Gastrocnemius medialis (tissue), 4 donors: ENCODE measurements around the gene SYT9. TPM values are rescaled to one million over a fixed set of nuclear protein-coding genes. Genes with fewer than 3 reads are reported as not detected.
A peak's percentile ranks its signal among the peaks of the same experiment; 100 is the strongest.

ENCODE experiments used
- ATAC-seq, 2 donors: fragments of 150-250 bp; one replicate each; pipeline ENCODE4 v1.9.1; 2016
- DNase-seq, 2 donors: peaks; one replicate each; pipeline ENCODE4 v3.0.0-alpha.2; 2019
- H3K27ac ChIP-seq, 4 donors: fragments of 200-600 bp; sonication (generic); 1 replicate in 1 of 4; 2 replicates in 3 of 4; pipeline ENCODE4 v1.5.1; 2016 to 2018; ENCODE audit warnings: mild to moderate bottlenecking in 2 of 4, moderate library complexity in 1 of 4
- H3K27me3 ChIP-seq, 3 donors: fragments of 200-600 bp; sonication (generic) in 2 of 3; 1 replicate in 1 of 3; 2 replicates in 2 of 3; pipeline versions ENCODE4 v1.5.1 to v1.6.0; 2016 to 2019; ENCODE audit warnings: mild to moderate bottlenecking in 1 of 3, moderate library complexity in 1 of 3
- H3K36me3 ChIP-seq, 2 donors: fragments of 200-600 bp; sonication (generic) in 1 of 2; one replicate each; pipeline ENCODE4 v1.5.1; 2017 to 2018
- H3K4me1 ChIP-seq, 2 donors: fragments of 200-600 bp; sonication (generic) in 1 of 2; one replicate each; pipeline ENCODE4 v1.5.1; 2016 to 2017; ENCODE audit warnings: mild to moderate bottlenecking in 2 of 2
- H3K4me3 ChIP-seq, 4 donors: fragments of 200-600 bp; sonication (generic) in 3 of 4; 1 replicate in 1 of 4; 2 replicates in 3 of 4; pipeline ENCODE4 v1.5.1; 2016 to 2019; ENCODE audit warnings: mild to moderate bottlenecking in 2 of 4
- H3K9me3 ChIP-seq, 3 donors: fragments of 200-600 bp; sonication (generic) in 2 of 3; 1 replicate in 1 of 3; 2 replicates in 2 of 3; pipeline ENCODE4 v1.5.1; 2016 to 2019
- CTCF ChIP-seq, 5 experiments: fragments of 450-650 bp in 3 of 5; fragments of 200-600 bp in 2 of 5; sonication (generic) in 2 of 5; IDR thresholded peaks in 4 of 5; conservative IDR thresholded peaks in 1 of 5; 1 replicate in 4 of 5; 2 replicates in 1 of 5; pipeline ENCODE4 v1.5.1; 2016 to 2019; ENCODE audit warnings: antibody characterized with exemption in 5 of 5, mild to moderate bottlenecking in 3 of 5, moderate library complexity in 3 of 5
- POLR2A ChIP-seq, 2 donors: fragments of 450-650 bp; IDR thresholded peaks; one replicate each; pipeline ENCODE4 v1.6.1; 2017; ENCODE audit warnings: antibody characterized with exemption in 2 of 2, mild to moderate bottlenecking in 2 of 2, moderate library complexity in 2 of 2
- in situ Hi-C, 4 donors: fragments of 200-750 bp; cut with MboI; loops; one replicate each; pipeline versions ENCODE4 v1.15.0 to v1.8.0; 2017; ENCODE audit warnings: low sequenced_read_pairs in 4 of 4
- intact Hi-C: fragments of 100-400 bp; cut with DNase I; formaldehyde crosslinking; loops from one replicate; pipeline ENCODE4 v1.15.1; 2023; ENCODE audit warnings: low total_unique reads
- total RNA-seq, 4 donors: library from RNA; depleted of rRNA; stranded (reverse); fragments of >200 nt; gene quantifications; one replicate each; pipeline versions ENCODE4 v1.1.0 to v1.2.3, GENCODE V29; 2016

SYT9 gene
- under 1 TPM in 1 of 4 donors, not detected in 3; 0.09 TPM for total RNA-seq

DNA sequence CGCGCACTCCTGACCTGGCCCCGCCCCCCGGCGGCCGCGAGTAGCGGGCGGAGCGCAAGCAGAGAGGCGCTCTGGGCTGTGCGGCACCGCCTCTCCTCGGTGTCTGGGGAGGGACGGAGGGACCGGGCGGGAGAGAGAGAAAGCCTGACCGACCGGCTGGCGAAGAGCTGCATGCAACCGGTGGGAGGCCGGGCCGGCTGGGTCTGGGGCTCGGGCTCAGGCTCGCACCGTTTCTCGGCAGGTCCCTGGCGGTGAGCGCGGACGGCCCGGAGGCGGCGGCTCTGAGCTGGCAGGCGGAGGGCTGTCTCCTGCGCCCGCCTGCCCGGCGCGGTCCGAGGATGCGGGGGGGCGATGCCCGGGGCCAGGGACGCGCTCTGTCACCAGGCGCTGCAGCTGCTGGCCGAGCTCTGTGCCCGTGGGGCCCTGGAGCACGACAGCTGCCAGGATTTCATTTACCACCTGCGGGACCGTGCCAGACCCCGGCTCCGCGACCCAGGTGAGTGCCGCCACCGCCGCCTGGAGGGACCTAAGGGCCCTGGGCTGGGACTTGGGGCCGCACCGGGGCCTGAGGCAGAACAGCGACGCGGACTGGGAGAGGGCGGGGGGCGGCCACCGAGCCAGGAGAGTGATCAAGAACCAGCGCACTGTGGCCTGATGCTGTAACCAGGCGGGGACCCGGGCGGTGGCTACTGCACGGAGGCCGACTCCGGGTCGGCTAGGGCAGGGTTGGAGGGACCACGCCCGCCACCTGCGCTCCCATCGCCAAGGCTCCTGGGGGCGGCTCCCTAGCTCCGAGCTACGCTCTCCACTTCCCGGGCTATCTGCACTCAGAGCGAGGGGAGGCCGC lies at the start of gene SYT9:
Gene SYT9 (plus strand): TSS at position 69 of the 847 bp plus-strand sequence. CDS start 283 bp downstream, at position 352.
- peaks cover 8 to 13% of the 10 kb centered on the region in 2 donors for H3K4me1 ChIP-seq
- peak within 1 kb of the TSS; percentile 53 to 61 (median 59) for H3K4me3 ChIP-seq
- H3K36me3 ChIP-seq, result no peaks in the 10 kb centered on the region
- intact Hi-C loops, result no loop called here
- in situ Hi-C loops, result no loop called here
- no peak for DNase-seq
- no peaks in the 10 kb centered on the region for H3K9me3 ChIP-seq
- peaks cover 0 to 9% (median 0%) of the 10 kb centered on the region in 3 donors for H3K27me3 ChIP-seq
- no peak for TF ChIP-seq CTCF (IDR thresholded peaks at IDR 0.05 in 4 of 5, conservative IDR thresholded peaks at IDR 0.05 in 1 of 5)
- ATAC-seq, result peak; percentile 47 to 70
- H3K27ac ChIP-seq, result peak within 1 kb of the TSS in 1 of 4 donors; percentile 22

DNA sequence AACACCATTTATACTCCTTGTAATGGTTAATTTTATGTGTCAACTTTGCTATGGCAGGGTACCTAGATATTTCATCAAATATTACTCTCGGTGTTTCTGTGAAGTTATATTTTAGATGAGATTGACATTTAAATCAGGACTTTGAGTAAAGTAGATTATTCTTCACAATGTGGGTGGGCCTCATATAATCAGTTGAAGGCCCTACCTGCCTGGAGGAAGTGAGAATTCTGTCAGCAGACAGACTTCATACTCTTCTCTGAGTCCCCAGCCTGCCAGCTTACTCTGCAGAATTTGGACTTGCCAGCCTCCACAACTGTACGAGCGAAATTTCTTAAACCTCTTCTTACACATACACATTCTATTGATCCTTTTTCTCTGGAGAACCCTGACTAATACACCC lies 49.3 kb upstream of the SYT9 start:
- intact Hi-C loops, result no loop called here
- in situ Hi-C loops, result no loop called here
- no peak for ATAC-seq

DNA sequence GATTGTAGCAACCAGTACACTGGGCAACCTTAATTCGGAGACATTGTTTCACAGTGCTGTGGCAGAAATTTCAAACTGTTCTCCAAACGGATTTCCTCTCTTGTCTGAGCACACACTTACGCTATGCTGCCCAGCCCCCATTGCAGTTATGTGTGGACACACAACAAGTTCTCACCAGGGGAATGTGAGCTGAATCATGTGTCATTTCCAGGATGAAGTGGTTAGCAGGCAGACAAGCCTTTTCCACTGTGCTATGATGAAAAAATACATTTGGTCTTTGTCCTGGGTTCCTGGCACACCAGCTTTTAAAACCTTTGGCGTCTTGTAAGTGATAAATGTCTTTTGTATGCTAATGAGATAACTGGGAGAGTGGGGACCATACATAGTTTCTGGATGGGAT lies 46.9 kb upstream of the SYT9 start:
- Histone ChIP-seq H3K4me3 (no peak overlapping the region), H3K27me3 (no peaks in the 10 kb centered on the region), H3K36me3 (no peaks in the 10 kb centered on the region), H3K9me3 (no peaks in the 10 kb centered on the region), H3K27ac (no peak overlapping the region), H3K4me1 (no peaks in the 10 kb centered on the region)
- intact Hi-C loops (no loop called here), in situ Hi-C loops (no loop called here)
- no peak for TF ChIP-seq CTCF (IDR thresholded peaks at IDR 0.05 in 4 of 5, conservative IDR thresholded peaks at IDR 0.05 in 1 of 5)
- no peak for TF ChIP-seq POLR2A (IDR thresholded peaks at IDR 0.05)
- no peak for DNase-seq
- ATAC-seq, result no peak

More for the DNA sequence above, 49.3 kb upstream of the SYT9 start:
- Histone ChIP-seq H3K27me3 (no peaks in the 10 kb centered on the region), H3K9me3 (no peaks in the 10 kb centered on the region), H3K27ac (no peak overlapping the region), H3K4me1 (no peaks in the 10 kb centered on the region), H3K4me3 (no peak overlapping the region), H3K36me3 (no peaks in the 10 kb centered on the region)
- TF ChIP-seq CTCF (IDR thresholded peaks at IDR 0.05 in 4 of 5, conservative IDR thresholded peaks at IDR 0.05 in 1 of 5) (no peak), POLR2A (IDR thresholded peaks at IDR 0.05) (no peak)
- DNase-seq, result no peak

DNA sequence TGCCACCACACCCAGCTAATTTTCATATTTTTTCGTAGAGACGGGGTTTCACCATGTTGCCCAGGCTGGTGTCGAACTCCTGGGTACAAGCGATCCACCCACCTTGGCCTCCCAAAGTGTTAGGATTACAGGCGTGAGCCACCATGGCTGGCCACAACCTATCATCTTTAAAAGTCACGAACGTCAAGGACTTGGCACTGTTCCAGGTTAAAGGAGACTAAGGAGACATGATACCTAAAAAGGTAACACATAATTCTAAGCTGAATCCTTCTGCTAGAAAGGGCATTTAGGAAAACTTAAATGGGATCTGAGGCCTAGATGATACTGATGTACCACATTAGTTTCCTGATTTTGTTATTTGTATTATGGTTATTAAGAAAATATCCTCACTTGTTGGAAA lies 43.3 kb upstream of the SYT9 start:
- H3K9me3 ChIP-seq, result no peaks in the 10 kb centered on the region
- intact Hi-C loops, result no loop called here
- no peak for TF ChIP-seq POLR2A (IDR thresholded peaks at IDR 0.05)
- DNase-seq (no peak), ATAC-seq (no peak)
- no peaks in the 10 kb centered on the region for H3K36me3 ChIP-seq
- H3K4me3 ChIP-seq, result no peak overlapping the region
- in situ Hi-C loops, result no loop called here
- H3K4me1 ChIP-seq, result no peaks in the 10 kb centered on the region
- no peaks in the 10 kb centered on the region for H3K27me3 ChIP-seq
- no peak overlapping the region for H3K27ac ChIP-seq

- Histone ChIP-seq H3K36me3 (no peaks in the 10 kb centered on the region), H3K27me3 (peaks cover 0 to 2% (median 0%) of the 10 kb centered on the region in 3 donors), H3K4me3 (no peak overlapping the region), H3K9me3 (no peaks in the 10 kb centered on the region), H3K4me1 (no peaks in the 10 kb centered on the region), H3K27ac (no peak overlapping the region)
- no peak for DNase-seq
- TF ChIP-seq POLR2A (IDR thresholded peaks at IDR 0.05) (no peak), CTCF (IDR thresholded peaks at IDR 0.05 in 4 of 5, conservative IDR thresholded peaks at IDR 0.05 in 1 of 5) (no peak)
- intact Hi-C loops, result no loop called here
- in situ Hi-C loops, result no loop called here
- no peak for ATAC-seq
Measured at GRCh38 chr11:7219491-7219890, 32.2 kb upstream of the SYT9 start.
